HepG2 (cell line): ENCODE results near the gene ATP8B1. TPM values are rescaled to one million over a fixed set of nuclear protein-coding genes. Genes with fewer than 3 reads are reported as not detected.

Source experiments
- BCL6 ChIP-seq: IDR thresholded peaks from 2 replicates; pipeline ENCODE4 v1.6.1; 2016; ENCODE audit warnings: missing genetic modification reagents, missing compliant biosample characterization
- EP300 ChIP-seq, 3 experiments: sonication (generic) in 1 of 3; formaldehyde crosslinking in 1 of 3; IDR thresholded peaks; 2 replicates each; pipeline versions ENCODE4 v1.5.1 to v1.6.1; 2011 to 2020; ENCODE audit warnings: low read depth in 2 of 3, low read length in 2 of 3, borderline replicate concordance in 1 of 3, improper control_type of control experiment in 1 of 3, mild to moderate bottlenecking in 1 of 3, missing genetic modification reagents in 1 of 3, moderate library complexity in 1 of 3
- FOXC1 ChIP-seq: sonication (generic); formaldehyde crosslinking; IDR thresholded peaks from 2 replicates; pipeline ENCODE4 v1.8.0; 2022; ENCODE audit warnings: mild to moderate bottlenecking, missing genetic modification reagents, borderline replicate concordance
- HNRNPK ChIP-seq: fragments of 200-400 bp; formaldehyde crosslinking; IDR thresholded peaks from 2 replicates; pipeline ENCODE4 v1.6.1; 2018; ENCODE audit warnings: low read length, low read depth, moderate library complexity, mild to moderate bottlenecking; ENCODE audit not compliant: poor library complexity, severe bottlenecking
- HNRNPUL1 ChIP-seq: fragments of 200-400 bp; formaldehyde crosslinking; IDR thresholded peaks from 2 replicates; pipeline ENCODE4 v1.6.1; 2017; ENCODE audit warnings: low read depth, mild to moderate bottlenecking, low read length, moderate library complexity
- MLLT10 ChIP-seq: sonication (generic); formaldehyde crosslinking; IDR thresholded peaks from 2 replicates; pipeline ENCODE4 v1.4.0; 2020; ENCODE audit warnings: missing genetic modification reagents
- MYC ChIP-seq: sonication (generic); formaldehyde crosslinking; IDR thresholded peaks from 2 replicates; pipeline ENCODE4 v1.9.0; 2021; ENCODE audit warnings: missing genetic modification reagents, borderline replicate concordance
- RARA ChIP-seq: IDR thresholded peaks from 2 replicates; pipeline ENCODE4 v1.6.1; 2016; ENCODE audit warnings: missing genetic modification reagents, missing compliant biosample characterization
- RFXAP ChIP-seq: sonication (generic); formaldehyde crosslinking; IDR thresholded peaks from 2 replicates; pipeline ENCODE4 v1.4.0; 2020; ENCODE audit warnings: missing genetic modification reagents, borderline replicate concordance
- SSRP1 ChIP-seq: IDR thresholded peaks from 2 replicates; pipeline ENCODE4 v1.6.1; 2016; ENCODE audit warnings: control low read depth
- TSC22D2 ChIP-seq: sonication (generic); formaldehyde crosslinking; IDR thresholded peaks from 2 replicates; pipeline ENCODE4 v1.5.1; 2020; ENCODE audit warnings: missing genetic modification reagents, mild to moderate bottlenecking, borderline replicate concordance
- ZBTB8A ChIP-seq: sonication (generic); formaldehyde crosslinking; IDR thresholded peaks from 2 replicates; pipeline ENCODE4 v1.4.0; 2020; ENCODE audit warnings: mild to moderate bottlenecking, low read depth, missing genetic modification reagents, borderline replicate concordance
- ZNF180 ChIP-seq: sonication (generic); formaldehyde crosslinking; IDR thresholded peaks from 2 replicates; pipeline ENCODE4 v1.4.0; 2020; ENCODE audit warnings: low read depth, missing genetic modification reagents, borderline replicate concordance
- ZNF225 ChIP-seq: sonication (generic); formaldehyde crosslinking; IDR thresholded peaks from 2 replicates; pipeline ENCODE4 v1.4.0; 2020; ENCODE audit warnings: mild to moderate bottlenecking, missing genetic modification reagents
- ZNF782 ChIP-seq: sonication (generic); formaldehyde crosslinking; IDR thresholded peaks from 2 replicates; pipeline ENCODE4 v1.4.0; 2020; ENCODE audit warnings: missing genetic modification reagents, mild to moderate bottlenecking, borderline replicate concordance
- polyA plus RNA-seq, 8 experiments: library from polyadenylated mRNA; depleted of rRNA in 3 of 8; stranded (reverse) in 7 of 8; unstranded in 1 of 8; fragments of >200 nt; fragmentation: Illumina TruSeq in 4 of 8; extraction: Trizol in 4 of 8; gene quantifications; 2 replicates each; pipeline versions ENCODE4 v1.2.1 to v1.2.3, GENCODE V29; 2011 to 2016; ENCODE audit warnings: low read depth in 4 of 8, missing spikeins in 1 of 8, mixed read lengths in 1 of 8; ENCODE audit not compliant: insufficient read depth in 1 of 8
- total RNA-seq, 5 experiments: library from RNA; depleted of rRNA; stranded (reverse); fragments of >200 nt; fragmentation: Illumina TruSeq; extraction: Trizol; gene quantifications; 2 replicates each; pipeline ENCODE4 v1.2.3, GENCODE V29; 2016; ENCODE audit warnings: low read depth in 1 of 5
- TF ChIP-seq, protein P1 (sequence below): sonication (generic); formaldehyde crosslinking; IDR thresholded peaks from 2 replicates; pipeline ENCODE4 v1.5.1; 2020; ENCODE audit warnings: missing genetic modification reagents, mild to moderate bottlenecking, borderline replicate concordance
- TF ChIP-seq, protein P2 (sequence below): sonication (generic); formaldehyde crosslinking; IDR thresholded peaks from 2 replicates; pipeline ENCODE4 v1.4.0; 2020; ENCODE audit warnings: missing genetic modification reagents
- TF ChIP-seq, protein P3 (sequence below): sonication (generic); formaldehyde crosslinking; IDR thresholded peaks from 2 replicates; pipeline ENCODE4 v1.4.0; 2020; ENCODE audit warnings: missing genetic modification reagents
- TF ChIP-seq, protein P4 (sequence below): sonication (generic); formaldehyde crosslinking; IDR thresholded peaks from 2 replicates; pipeline ENCODE4 v1.5.0; 2020; ENCODE audit warnings: mild to moderate bottlenecking, missing genetic modification reagents

Gene ATP8B1
- total and polyA plus RNA-seq, 2 of the 13 experiments (the other 11 are each of a cell fraction or from before 2014, with no cell fraction given), result 2.8 to 4.0 TPM

DNA sequence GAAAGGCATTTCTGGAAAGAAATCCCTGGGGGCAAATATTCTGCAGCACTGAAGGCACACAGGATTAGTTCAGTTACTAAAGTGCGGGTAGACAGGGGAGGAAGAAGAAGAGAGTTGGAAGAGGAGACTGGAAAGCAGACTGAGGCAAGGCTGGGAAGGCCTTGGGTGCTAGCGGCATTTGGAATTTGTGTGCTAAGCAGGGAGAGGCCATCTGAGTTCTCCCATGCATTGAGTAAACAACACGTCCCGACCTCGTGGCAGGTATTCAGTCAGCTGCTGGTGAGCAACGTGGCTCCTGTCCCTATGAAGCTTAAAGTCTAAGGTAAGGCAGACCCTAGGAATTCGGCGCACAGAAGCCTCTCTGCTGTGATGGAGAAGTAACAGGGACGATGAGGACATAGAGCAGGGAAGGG is 30.7 kb downstream of the ATP8B1 start (continued):
- TF ChIP-seq, protein P1, sequence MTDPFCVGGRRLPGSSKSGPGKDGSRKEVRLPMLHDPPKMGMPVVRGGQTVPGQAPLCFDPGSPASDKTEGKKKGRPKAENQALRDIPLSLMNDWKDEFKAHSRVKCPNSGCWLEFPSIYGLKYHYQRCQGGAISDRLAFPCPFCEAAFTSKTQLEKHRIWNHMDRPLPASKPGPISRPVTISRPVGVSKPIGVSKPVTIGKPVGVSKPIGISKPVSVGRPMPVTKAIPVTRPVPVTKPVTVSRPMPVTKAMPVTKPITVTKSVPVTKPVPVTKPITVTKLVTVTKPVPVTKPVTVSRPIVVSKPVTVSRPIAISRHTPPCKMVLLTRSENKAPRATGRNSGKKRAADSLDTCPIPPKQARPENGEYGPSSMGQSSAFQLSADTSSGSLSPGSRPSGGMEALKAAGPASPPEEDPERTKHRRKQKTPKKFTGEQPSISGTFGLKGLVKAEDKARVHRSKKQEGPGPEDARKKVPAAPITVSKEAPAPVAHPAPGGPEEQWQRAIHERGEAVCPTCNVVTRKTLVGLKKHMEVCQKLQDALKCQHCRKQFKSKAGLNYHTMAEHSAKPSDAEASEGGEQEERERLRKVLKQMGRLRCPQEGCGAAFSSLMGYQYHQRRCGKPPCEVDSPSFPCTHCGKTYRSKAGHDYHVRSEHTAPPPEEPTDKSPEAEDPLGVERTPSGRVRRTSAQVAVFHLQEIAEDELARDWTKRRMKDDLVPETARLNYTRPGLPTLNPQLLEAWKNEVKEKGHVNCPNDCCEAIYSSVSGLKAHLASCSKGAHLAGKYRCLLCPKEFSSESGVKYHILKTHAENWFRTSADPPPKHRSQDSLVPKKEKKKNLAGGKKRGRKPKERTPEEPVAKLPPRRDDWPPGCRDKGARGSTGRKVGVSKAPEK, result 0 out of 2 replicates have a peak, but pooled peaks have one; percentile 33
- TF ChIP-seq, protein P2, sequence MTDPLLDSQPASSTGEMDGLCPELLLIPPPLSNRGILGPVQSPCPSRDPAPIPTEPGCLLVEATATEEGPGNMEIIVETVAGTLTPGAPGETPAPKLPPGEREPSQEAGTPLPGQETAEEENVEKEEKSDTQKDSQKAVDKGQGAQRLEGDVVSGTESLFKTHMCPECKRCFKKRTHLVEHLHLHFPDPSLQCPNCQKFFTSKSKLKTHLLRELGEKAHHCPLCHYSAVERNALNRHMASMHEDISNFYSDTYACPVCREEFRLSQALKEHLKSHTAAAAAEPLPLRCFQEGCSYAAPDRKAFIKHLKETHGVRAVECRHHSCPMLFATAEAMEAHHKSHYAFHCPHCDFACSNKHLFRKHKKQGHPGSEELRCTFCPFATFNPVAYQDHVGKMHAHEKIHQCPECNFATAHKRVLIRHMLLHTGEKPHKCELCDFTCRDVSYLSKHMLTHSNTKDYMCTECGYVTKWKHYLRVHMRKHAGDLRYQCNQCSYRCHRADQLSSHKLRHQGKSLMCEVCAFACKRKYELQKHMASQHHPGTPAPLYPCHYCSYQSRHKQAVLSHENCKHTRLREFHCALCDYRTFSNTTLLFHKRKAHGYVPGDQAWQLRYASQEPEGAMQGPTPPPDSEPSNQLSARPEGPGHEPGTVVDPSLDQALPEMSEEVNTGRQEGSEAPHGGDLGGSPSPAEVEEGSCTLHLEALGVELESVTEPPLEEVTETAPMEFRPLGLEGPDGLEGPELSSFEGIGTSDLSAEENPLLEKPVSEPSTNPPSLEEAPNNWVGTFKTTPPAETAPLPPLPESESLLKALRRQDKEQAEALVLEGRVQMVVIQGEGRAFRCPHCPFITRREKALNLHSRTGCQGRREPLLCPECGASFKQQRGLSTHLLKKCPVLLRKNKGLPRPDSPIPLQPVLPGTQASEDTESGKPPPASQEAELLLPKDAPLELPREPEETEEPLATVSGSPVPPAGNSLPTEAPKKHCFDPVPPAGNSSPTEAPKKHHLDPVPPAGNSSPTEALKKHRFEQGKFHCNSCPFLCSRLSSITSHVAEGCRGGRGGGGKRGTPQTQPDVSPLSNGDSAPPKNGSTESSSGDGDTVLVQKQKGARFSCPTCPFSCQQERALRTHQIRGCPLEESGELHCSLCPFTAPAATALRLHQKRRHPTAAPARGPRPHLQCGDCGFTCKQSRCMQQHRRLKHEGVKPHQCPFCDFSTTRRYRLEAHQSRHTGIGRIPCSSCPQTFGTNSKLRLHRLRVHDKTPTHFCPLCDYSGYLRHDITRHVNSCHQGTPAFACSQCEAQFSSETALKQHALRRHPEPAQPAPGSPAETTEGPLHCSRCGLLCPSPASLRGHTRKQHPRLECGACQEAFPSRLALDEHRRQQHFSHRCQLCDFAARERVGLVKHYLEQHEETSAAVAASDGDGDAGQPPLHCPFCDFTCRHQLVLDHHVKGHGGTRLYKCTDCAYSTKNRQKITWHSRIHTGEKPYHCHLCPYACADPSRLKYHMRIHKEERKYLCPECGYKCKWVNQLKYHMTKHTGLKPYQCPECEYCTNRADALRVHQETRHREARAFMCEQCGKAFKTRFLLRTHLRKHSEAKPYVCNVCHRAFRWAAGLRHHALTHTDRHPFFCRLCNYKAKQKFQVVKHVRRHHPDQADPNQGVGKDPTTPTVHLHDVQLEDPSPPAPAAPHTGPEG (CRISPR knock-in tag), result peak; percentile 56; the same call in 1 of the 2 replicates
- no peak for TF ChIP-seq MLLT10 (CRISPR knock-in tag)
- no peak for TF ChIP-seq HNRNPK
- peak; percentile 97 for TF ChIP-seq MYC
- TF ChIP-seq BCL6 (CRISPR knock-in tag), result peak; percentile 44; the same call in 1 of the 2 replicates
- TF ChIP-seq ZNF180, result no peak
- peak; percentile 80; the same call in 1 of the 2 replicates for TF ChIP-seq RFXAP
- no peak for TF ChIP-seq SSRP1 (CRISPR knock-in tag)
- no peak for TF ChIP-seq ZNF225 (CRISPR knock-in tag)
- no peak; the same call in 1 of the 2 replicates for TF ChIP-seq ZNF782
- TF ChIP-seq, protein P3, sequence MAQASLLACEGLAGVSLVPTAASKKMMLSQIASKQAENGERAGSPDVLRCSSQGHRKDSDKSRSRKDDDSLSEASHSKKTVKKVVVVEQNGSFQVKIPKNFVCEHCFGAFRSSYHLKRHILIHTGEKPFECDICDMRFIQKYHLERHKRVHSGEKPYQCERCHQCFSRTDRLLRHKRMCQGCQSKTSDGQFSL (CRISPR knock-in tag), result no peak
- TF ChIP-seq EP300 (IDR thresholded peaks at IDR 0.05; ENCODE audit: low read depth in 2 of 2, low read length in 2 of 2), result peak; percentile 68 to 75; a peak in 2 of 4 replicates
- TF ChIP-seq EP300 (CRISPR knock-in tag; IDR thresholded peaks at IDR 0.05; ENCODE audit: borderline replicate concordance), result peak; percentile 78; the same call in 1 of the 2 replicates
- TF ChIP-seq TSC22D2 (CRISPR knock-in tag), result no peak
- TF ChIP-seq ZBTB8A (CRISPR knock-in tag), result no peak
- peak; percentile 77 for TF ChIP-seq RARA (CRISPR knock-in tag)
- TF ChIP-seq FOXC1, result peak; percentile 95
- TF ChIP-seq, protein P4, sequence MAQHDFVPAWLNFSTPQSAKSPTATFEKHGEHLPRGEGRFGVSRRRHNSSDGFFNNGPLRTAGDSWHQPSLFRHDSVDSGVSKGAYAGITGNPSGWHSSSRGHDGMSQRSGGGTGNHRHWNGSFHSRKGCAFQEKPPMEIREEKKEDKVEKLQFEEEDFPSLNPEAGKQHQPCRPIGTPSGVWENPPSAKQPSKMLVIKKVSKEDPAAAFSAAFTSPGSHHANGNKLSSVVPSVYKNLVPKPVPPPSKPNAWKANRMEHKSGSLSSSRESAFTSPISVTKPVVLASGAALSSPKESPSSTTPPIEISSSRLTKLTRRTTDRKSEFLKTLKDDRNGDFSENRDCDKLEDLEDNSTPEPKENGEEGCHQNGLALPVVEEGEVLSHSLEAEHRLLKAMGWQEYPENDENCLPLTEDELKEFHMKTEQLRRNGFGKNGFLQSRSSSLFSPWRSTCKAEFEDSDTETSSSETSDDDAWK, result no peak
- no peak for TF ChIP-seq HNRNPUL1
